Karpas-422 (cell line): Measurements from ENCODE around the gene NDUFS8. TPM values are rescaled to one million over a fixed set of nuclear protein-coding genes. Genes with fewer than 3 reads are reported as not detected.

Experiments used
- DNase-seq: peaks from one replicate; pipeline ENCODE4 v3.0.0-alpha.2; 2015
- H2AFZ ChIP-seq: fragments of 200-600 bp; sonication (generic); 2 replicates; pipeline ENCODE4 v1.6.1; 2014; ENCODE audit warnings: antibody characterized with exemption, low read length, mixed read lengths
- H3K27ac ChIP-seq: fragments of 200-600 bp; sonication (generic); 2 replicates; pipeline ENCODE4 v1.5.1; 2014; ENCODE audit warnings: mild to moderate bottlenecking, low read length, moderate library complexity
- H3K27me3 ChIP-seq: fragments of 200-600 bp; sonication (generic); 2 replicates; pipeline ENCODE4 v1.6.1; 2014; ENCODE audit warnings: low read length, mixed read lengths
- H3K36me3 ChIP-seq: fragments of 200-600 bp; sonication (generic); 2 replicates; pipeline ENCODE4 v1.6.1; 2014; ENCODE audit warnings: low read length, mixed read lengths; ENCODE audit not compliant: insufficient read depth
- H3K4me1 ChIP-seq: fragments of 200-600 bp; sonication (generic); 2 replicates; pipeline ENCODE4 v1.6.1; 2014; ENCODE audit warnings: mild to moderate bottlenecking, low read length, mixed read lengths
- H3K4me2 ChIP-seq: fragments of 200-600 bp; sonication (generic); 2 replicates; pipeline ENCODE4 v1.6.1; 2014; ENCODE audit warnings: low read length, low read depth, mild to moderate bottlenecking; ENCODE audit not compliant: poor library complexity, severe bottlenecking
- H3K4me3 ChIP-seq: fragments of 200-600 bp; sonication (generic); 2 replicates; pipeline ENCODE4 v1.5.1; 2014; ENCODE audit warnings: mild to moderate bottlenecking, antibody characterized with exemption, low read length, mixed read lengths
- H3K79me2 ChIP-seq: fragments of 200-600 bp; sonication (generic); 2 replicates; pipeline ENCODE4 v1.6.1; 2014; ENCODE audit warnings: mild to moderate bottlenecking, low read length, mixed read lengths
- H3K9ac ChIP-seq: fragments of 200-600 bp; sonication (generic); 2 replicates; pipeline ENCODE4 v1.6.0; 2014; ENCODE audit warnings: low read length
- H3K9me2 ChIP-seq: fragments of 200-600 bp; sonication (generic), shearing (Covaris generic); replicated peaks from 2 replicates; pipeline ENCODE4 v1.6.0; 2014; ENCODE audit warnings: mild to moderate bottlenecking, low read length, moderate library complexity; ENCODE audit not compliant: insufficient read depth
- H3K9me3 ChIP-seq: fragments of 300-700, 200-600 bp; sonication (generic); 2 replicates; pipeline ENCODE4 v1.6.1; 2014; ENCODE audit warnings: low read length, mixed read lengths
- H4K20me1 ChIP-seq: fragments of 200-600 bp; sonication (generic); 2 replicates; pipeline ENCODE4 v1.6.1; 2014; ENCODE audit warnings: mild to moderate bottlenecking, antibody characterized with exemption, low read length, low read depth; ENCODE audit not compliant: insufficient read depth
- total RNA-seq: library from RNA; depleted of rRNA; stranded (reverse); fragments of >200 nt; shearing (Covaris generic); gene quantifications from 2 replicates; pipeline ENCODE4 v1.2.3, GENCODE V29; 2014; ENCODE audit warnings: low replicate concordance

The NDUFS8 gene
- total RNA-seq, 1 experiment from 2014 or later = 159 TPM

GRCh38 chr11:68026391-68027105, 3.9 kb upstream of the NDUFS8 start:
- Histone ChIP-seq H3K79me2 (peaks cover 22% of the 10 kb centered on the region), H3K27me3 (no peaks in the 10 kb centered on the region), H3K9ac (no peak overlapping the region), H3K4me3 (no peak overlapping the region), H2AFZ (no peak overlapping the region), H3K4me2 (no peak overlapping the region), H3K27ac (no peak overlapping the region), H3K9me2 (no peaks in the 10 kb centered on the region), H3K36me3 (no peaks in the 10 kb centered on the region), H3K4me1 (peaks cover 16% of the 10 kb centered on the region), H4K20me1 (no peaks in the 10 kb centered on the region), H3K9me3 (no peaks in the 10 kb centered on the region)
- no peak for DNase-seq

- Histone ChIP-seq H3K9ac (no peak overlapping the region), H3K79me2 (peaks cover 33% of the 10 kb centered on the region), H2AFZ (no peak overlapping the region), H3K4me1 (peaks cover 24% of the 10 kb centered on the region), H3K9me2 (no peaks in the 10 kb centered on the region), H3K9me3 (no peaks in the 10 kb centered on the region), H4K20me1 (no peaks in the 10 kb centered on the region), H3K4me2 (no peak overlapping the region), H3K27me3 (no peaks in the 10 kb centered on the region), H3K36me3 (no peaks in the 10 kb centered on the region), H3K27ac (no peak overlapping the region), H3K4me3 (no peak overlapping the region)
- DNase-seq = no peak
Observed at GRCh38 chr11:68027667-68028066, 2.8 kb upstream of the NDUFS8 start.

- Histone ChIP-seq H2AFZ (no peak overlapping the region), H3K27me3 (no peaks in the 10 kb centered on the region), H3K4me2 (peak overlapping the region; percentile 86), H3K9me3 (no peaks in the 10 kb centered on the region), H3K27ac (0 out of 2 replicates have a peak overlapping the region, but pooled peaks have one; percentile 31), H3K4me1 (peaks cover 24% of the 10 kb centered on the region), H3K36me3 (peaks cover 7% of the 10 kb centered on the region), H3K4me3 (peak overlapping the region; percentile 74), H3K9ac (peak overlapping the region; percentile 77), H4K20me1 (no peaks in the 10 kb centered on the region), H3K79me2 (peaks cover 35% of the 10 kb centered on the region), H3K9me2 (no peaks in the 10 kb centered on the region)
- DNase-seq = no peak
Observed at GRCh38 chr11:68028802-68029545, 1.5 kb upstream of the NDUFS8 start.

GRCh38 chr11:68031144-68031464, 623 bp downstream of the NDUFS8 start:
- H3K36me3 ChIP-seq = peaks cover 9% of the 10 kb centered on the region
- H3K9me2 ChIP-seq = no peaks in the 10 kb centered on the region
- H3K27ac ChIP-seq = peak overlapping the region; percentile 7; the same call in 1 of the 2 replicates
- peak overlapping the region; percentile 74 for H3K4me3 ChIP-seq
- H4K20me1 ChIP-seq = no peaks in the 10 kb centered on the region
- peak overlapping the region; percentile 84 for H3K9ac ChIP-seq
- no peaks in the 10 kb centered on the region for H3K27me3 ChIP-seq
- H3K4me1 ChIP-seq = peaks cover 24% of the 10 kb centered on the region
- H3K9me3 ChIP-seq = no peaks in the 10 kb centered on the region
- DNase-seq = peak; percentile 67
- no peak overlapping the region; the same call in 1 of the 2 replicates for H2AFZ ChIP-seq
- H3K4me2 ChIP-seq = peak overlapping the region; percentile 71
- peaks cover 35% of the 10 kb centered on the region for H3K79me2 ChIP-seq

GRCh38 chr11:68032003-68032402, 1.5 kb downstream of the NDUFS8 start:
- DNase-seq = no peak
- no peaks in the 10 kb centered on the region for H3K9me2 ChIP-seq
- H3K36me3 ChIP-seq = peaks cover 9% of the 10 kb centered on the region
- no peak overlapping the region for H2AFZ ChIP-seq
- H3K27ac ChIP-seq = no peak overlapping the region
- peaks cover 35% of the 10 kb centered on the region for H3K79me2 ChIP-seq
- H3K9me3 ChIP-seq = no peaks in the 10 kb centered on the region
- H3K4me1 ChIP-seq = peaks cover 24% of the 10 kb centered on the region
- no peaks in the 10 kb centered on the region for H3K27me3 ChIP-seq
- H3K4me3 ChIP-seq = peak overlapping the region; percentile 74; the same call in 1 of the 2 replicates
- no peaks in the 10 kb centered on the region for H4K20me1 ChIP-seq
- peak overlapping the region; percentile 84 for H3K9ac ChIP-seq
- peak overlapping the region; percentile 71 for H3K4me2 ChIP-seq

GRCh38 chr11:68032997-68033707, 2.7 kb downstream of the NDUFS8 start:
- H3K27ac ChIP-seq = no peak overlapping the region
- DNase-seq = no peak
- H3K4me1 ChIP-seq = peaks cover 26% of the 10 kb centered on the region

GRCh38 chr11:68033708-68034045, 3.2 kb downstream of the NDUFS8 start:
- no peak overlapping the region for H2AFZ ChIP-seq
- no peaks in the 10 kb centered on the region for H4K20me1 ChIP-seq
- peaks cover 31% of the 10 kb centered on the region for H3K4me1 ChIP-seq
- no peaks in the 10 kb centered on the region for H3K9me3 ChIP-seq
- peaks cover 9% of the 10 kb centered on the region for H3K36me3 ChIP-seq
- no peak overlapping the region for H3K27ac ChIP-seq
- no peaks in the 10 kb centered on the region for H3K27me3 ChIP-seq
- H3K4me3 ChIP-seq = no peak overlapping the region
- H3K79me2 ChIP-seq = peaks cover 35% of the 10 kb centered on the region
- no peak overlapping the region for H3K4me2 ChIP-seq
- no peaks in the 10 kb centered on the region for H3K9me2 ChIP-seq
- H3K9ac ChIP-seq = no peak overlapping the region
- DNase-seq = no peak

More at GRCh38 chr11:68032997-68033707, 2.7 kb downstream of the NDUFS8 start:
- H3K4me2 ChIP-seq = no peak overlapping the region
- H4K20me1 ChIP-seq = no peaks in the 10 kb centered on the region
- no peaks in the 10 kb centered on the region for H3K9me2 ChIP-seq
- no peak overlapping the region for H3K9ac ChIP-seq
- H2AFZ ChIP-seq = no peak overlapping the region
- H3K9me3 ChIP-seq = no peaks in the 10 kb centered on the region
- peaks cover 35% of the 10 kb centered on the region for H3K79me2 ChIP-seq
- peaks cover 9% of the 10 kb centered on the region for H3K36me3 ChIP-seq
- H3K4me3 ChIP-seq = no peak overlapping the region
- no peaks in the 10 kb centered on the region for H3K27me3 ChIP-seq

GRCh38 chr11:68035266-68035876, 4.9 kb downstream of the NDUFS8 start:
- peaks cover 9% of the 10 kb centered on the region for H3K36me3 ChIP-seq
- no peaks in the 10 kb centered on the region for H4K20me1 ChIP-seq
- no peaks in the 10 kb centered on the region for H3K9me2 ChIP-seq
- no peak for DNase-seq
- no peak overlapping the region for H3K9ac ChIP-seq
- no peak overlapping the region for H3K4me2 ChIP-seq
- H2AFZ ChIP-seq = no peak overlapping the region
- no peak overlapping the region for H3K4me3 ChIP-seq
- H3K79me2 ChIP-seq = peaks cover 28% of the 10 kb centered on the region
- H3K4me1 ChIP-seq = peaks cover 35% of the 10 kb centered on the region
- no peak overlapping the region for H3K27ac ChIP-seq
- no peaks in the 10 kb centered on the region for H3K27me3 ChIP-seq
- no peaks in the 10 kb centered on the region for H3K9me3 ChIP-seq
